HCT116 (cell line): ENCODE measurements around the gene ARID3A. TPM values are rescaled to one million over a fixed set of nuclear protein-coding genes. Genes with fewer than 3 reads are reported as not detected.
A peak's percentile ranks its signal among the peaks of the same experiment; 100 is the strongest.

Source experiments
- ATAC-seq: fragments of 200-7000 bp; cut with Tn5 transposase; 2 replicates; pipeline ENCODE4 v1.9.1; 2020; ENCODE audit warnings: mild to moderate bottlenecking, moderate library complexity
- BruUV-seq: library from RNA; stranded (reverse); fragments of 400-500 nt; replicated peaks from 2 replicates; lab custom pipeline; 2021; lab: Mats Ljungman, UMichigan
- CTCF ChIA-PET: fragments of 300-600 bp; sonication (Branson Sonifier 250); formaldehyde crosslinking; loops from one replicate; lab custom pipeline; 2021; ENCODE audit warnings: antibody characterized with exemption; lab: Charles Lee
- POLR2A ChIA-PET: fragments of 300-600, 350-600 bp; sonication (Branson Sonifier 250); formaldehyde crosslinking; loops from one replicate; lab custom pipeline; 2021; ENCODE audit warnings: antibody characterized with exemption; lab: Charles Lee
- RAD21 ChIA-PET, 2 experiments: fragments of 300-600 bp; sonication (Branson Sonifier 250); formaldehyde crosslinking; loops; one replicate each; lab custom pipeline; 2023; ENCODE audit warnings: low total read pairs in 2 of 2; ENCODE audit not compliant: uncharacterized antibody in 2 of 2, unreplicated experiment in 2 of 2, low non-redundant PET in 1 of 2; lab: Charles Lee
- DNase-seq: peaks from one replicate; pipeline ENCODE4 v3.0.0-alpha.2; 2010; ENCODE audit warnings: low read depth, low spot score
- H2AFZ ChIP-seq: fragments of 200-600 bp; shearing (Covaris generic), sonication (generic); 2 replicates; pipeline ENCODE4 v1.6.1; 2017; ENCODE audit warnings: low read depth, mixed run types, mixed read lengths, antibody characterized with exemption, low read length; ENCODE audit not compliant: poor library complexity, severe bottlenecking
- H3K27ac ChIP-seq: 2 replicates; pipeline ENCODE4 v1.5.1; 2012; ENCODE audit warnings: low read depth, low read length
- H3K27me3 ChIP-seq: fragments of 200-600 bp; sonication (generic); 2 replicates; pipeline ENCODE4 v1.6.1; 2016; ENCODE audit warnings: mixed run types, low read length, mixed read lengths; ENCODE audit not compliant: insufficient read depth
- H3K36me3 ChIP-seq, 2 experiments: fragments of 200-500 bp in 1 of 2; fragments of 200-600 bp in 1 of 2; sonication (Bioruptor generic) in 1 of 2; sonication (generic) in 1 of 2; 2 replicates each; pipeline versions ENCODE4 v1.5.1 to v1.6.1; 2014 to 2016; ENCODE audit warnings: low read length in 2 of 2, inconsistent platforms in 1 of 2, mixed read lengths in 1 of 2, mixed run types in 1 of 2; ENCODE audit not compliant: insufficient read depth in 2 of 2, control insufficient read depth in 1 of 2
- H3K4me1 ChIP-seq, 2 experiments: fragments of 200-600 bp in 1 of 2; sonication (generic) in 1 of 2; 2 replicates each; pipeline versions ENCODE4 v1.5.1 to v1.6.1; 2012 to 2017; ENCODE audit warnings: low read length in 2 of 2, inconsistent platforms in 1 of 2, mild to moderate bottlenecking in 1 of 2, mixed read lengths in 1 of 2, mixed run types in 1 of 2, moderate library complexity in 1 of 2; ENCODE audit not compliant: insufficient read depth in 2 of 2, control insufficient read depth in 1 of 2
- H3K4me2 ChIP-seq: fragments of 200-600 bp; sonication (generic); 2 replicates; pipeline ENCODE4 v1.6.1; 2017; ENCODE audit warnings: mixed run types, low read length, mixed read lengths
- H3K4me3 ChIP-seq, 2 experiments: fragments of 200-600 bp in 1 of 2; sonication (generic) in 1 of 2; replicated peaks in 1 of 2; 2 replicates each; pipeline ENCODE4 v1.5.1; 2011 to 2016; ENCODE audit warnings: low read length in 2 of 2, control low read depth in 1 of 2, low read depth in 1 of 2, mild to moderate bottlenecking in 1 of 2, mixed read lengths in 1 of 2, mixed run types in 1 of 2
- H3K79me2 ChIP-seq: fragments of 200-600 bp; sonication (generic); 2 replicates; pipeline ENCODE4 v1.6.1; 2017; ENCODE audit warnings: mild to moderate bottlenecking, mixed run types, low read length, moderate library complexity, mixed read lengths; ENCODE audit not compliant: insufficient read depth
- H3K9ac ChIP-seq: fragments of 200-600 bp; sonication (generic); 2 replicates; pipeline ENCODE4 v1.6.1; 2016; ENCODE audit warnings: low read length, mixed read lengths
- H3K9me2 ChIP-seq: fragments of 200-600 bp; sonication (generic), shearing (Covaris generic); 2 replicates; pipeline ENCODE4 v1.6.1; 2017; ENCODE audit warnings: mixed run types, mild to moderate bottlenecking, moderate library complexity; ENCODE audit not compliant: insufficient read depth
- H3K9me3 ChIP-seq, 2 experiments: fragments of 200-500 bp in 1 of 2; fragments of 200-600 bp in 1 of 2; sonication (Bioruptor generic) in 1 of 2; sonication (generic) in 1 of 2; 2 replicates each; pipeline ENCODE4 v1.6.1; 2014 to 2017; ENCODE audit warnings: low read length in 2 of 2, mixed read lengths in 2 of 2, inconsistent platforms in 1 of 2, low read depth in 1 of 2, mild to moderate bottlenecking in 1 of 2, mixed run types in 1 of 2, moderate library complexity in 1 of 2; ENCODE audit not compliant: control insufficient read depth in 1 of 2, insufficient read depth in 1 of 2
- H4K20me1 ChIP-seq: fragments of 200-600 bp; sonication (generic), shearing (Covaris generic); 2 replicates; pipeline ENCODE4 v1.6.1; 2017; ENCODE audit warnings: mixed run types, mild to moderate bottlenecking, moderate library complexity; ENCODE audit not compliant: insufficient read depth
- CEBPB ChIP-seq: IDR thresholded peaks from 2 replicates; pipeline ENCODE4 v1.6.1; 2012; ENCODE audit warnings: low read depth
- CTCF ChIP-seq, 3 experiments: fragments of 200-600 bp in 1 of 3; sonication (generic) in 1 of 3; IDR thresholded peaks in 2 of 3; conservative IDR thresholded peaks in 1 of 3; 2 replicates each; pipeline ENCODE4 v1.5.1; 2012 to 2017; ENCODE audit warnings: low read depth in 2 of 3, low read length in 2 of 3, antibody characterized with exemption in 1 of 3, borderline replicate concordance in 1 of 3, control low read depth in 1 of 3, mild to moderate bottlenecking in 1 of 3, mixed read lengths in 1 of 3, mixed run types in 1 of 3, moderate library complexity in 1 of 3; ENCODE audit not compliant: insufficient read depth in 1 of 3
- ELF1 ChIP-seq: IDR thresholded peaks from 2 replicates; pipeline ENCODE4 v1.6.1; 2012; ENCODE audit warnings: low read depth, borderline replicate concordance
- EZH2 ChIP-seq: fragments of 200-600 bp; sonication (generic); IDR thresholded peaks from 2 replicates; pipeline ENCODE4 v1.6.1; 2017; ENCODE audit warnings: antibody characterized with exemption, mixed run types
- EZH2phosphoT487 ChIP-seq: fragments of 200-600 bp; IDR thresholded peaks from 2 replicates; pipeline ENCODE4 v1.6.1; 2018; ENCODE audit warnings: antibody characterized with exemption, borderline replicate concordance
- FOSL1 ChIP-seq: IDR thresholded peaks from 2 replicates; pipeline ENCODE4 v1.6.1; 2012; ENCODE audit warnings: low read depth
- JUND ChIP-seq: IDR thresholded peaks from 2 replicates; pipeline ENCODE4 v1.6.1; 2012
- POLR2A ChIP-seq: IDR thresholded peaks from 2 replicates; pipeline ENCODE4 v1.7.0; 2011; ENCODE audit warnings: borderline replicate concordance; ENCODE audit not compliant: insufficient read depth, insufficient read length; ENCODE audit errors: extremely low read depth
- POLR2AphosphoS5 ChIP-seq: IDR thresholded peaks from 2 replicates; pipeline ENCODE4 v1.6.1; 2011; ENCODE audit warnings: mild to moderate bottlenecking, low read depth, low read length, moderate library complexity
- SP1 ChIP-seq: IDR thresholded peaks from 2 replicates; pipeline ENCODE4 v1.6.1; 2012; ENCODE audit warnings: low read depth
- YY1 ChIP-seq: IDR thresholded peaks from 2 replicates; pipeline ENCODE4 v1.6.1; 2011; ENCODE audit warnings: low read length, low read depth, moderate library complexity, mild to moderate bottlenecking; ENCODE audit not compliant: insufficient replicate concordance; ENCODE audit errors: extremely low read depth
- ZBTB33 ChIP-seq: IDR thresholded peaks from 2 replicates; pipeline ENCODE4 v1.6.1; 2011; ENCODE audit warnings: mild to moderate bottlenecking, low read length, moderate library complexity; ENCODE audit not compliant: insufficient replicate concordance; ENCODE audit errors: extremely low read depth
- intact Hi-C: fragments of 100-400 bp; cut with micrococcal nuclease; formaldehyde crosslinking; loops from 2 replicates; pipeline ENCODE4 v1.10.0; 2022
- total RNA-seq: library from RNA; stranded (reverse); gene quantifications from one replicate; pipeline ENCODE4 v1.2.1, GENCODE V29; 2021; ENCODE audit not compliant: unreplicated experiment
- TF ChIP-seq, protein P1 (sequence below): IDR thresholded peaks from 2 replicates; pipeline ENCODE4 v1.6.1; 2012

Gene ARID3A
- total RNA-seq, 1 experiment from 2014 or later = 21.8 TPM

- no peak for ATAC-seq
- Histone ChIP-seq H3K9me3 (no peaks in the 10 kb centered on the region), H3K27me3 (no peaks in the 10 kb centered on the region), H2AFZ (no peak overlapping the region), H3K4me2 (no peak overlapping the region), H3K4me3 (no peak overlapping the region), H3K9me2 (no peaks in the 10 kb centered on the region), H4K20me1 (no peaks in the 10 kb centered on the region), H3K9ac (no peak overlapping the region), H3K4me1 (peaks cover 13 to 25% of the 10 kb centered on the region in 2 experiments), H3K27ac (no peak overlapping the region), H3K79me2 (peaks cover 12% of the 10 kb centered on the region; the same call in 1 of the 2 replicates), H3K36me3 (peaks cover 9 to 19% of the 10 kb centered on the region in 2 experiments; a peak in 3 of 4 replicates)
- intact Hi-C loops = no loop called here
- POLR2A ChIA-PET = interaction anchor here (0.6 kb wide), 1 partner anchor 567 kb away, joined by 4 read pairs; no protein-coding TSS in a partner anchor
- CTCF ChIA-PET = no interaction called here
- RAD21 ChIA-PET = no interaction called here
- TF ChIP-seq ZBTB33 (no peak), EZH2 (no peak), YY1 (no peak), ELF1 (no peak), POLR2AphosphoS5 (no peak), POLR2A (no peak), SP1 (no peak), FOSL1 (no peak), CTCF (IDR thresholded peaks at IDR 0.05 in 2 of 3, conservative IDR thresholded peaks at IDR 0.05 in 1 of 3; ENCODE audit: borderline replicate concordance in 1 of 3, insufficient read depth in 1 of 3, low read depth in 2 of 3, low read length in 2 of 3) (no peak), CEBPB (no peak), EZH2phosphoT487 (no peak), JUND (no peak)
- TF ChIP-seq, protein P1, sequence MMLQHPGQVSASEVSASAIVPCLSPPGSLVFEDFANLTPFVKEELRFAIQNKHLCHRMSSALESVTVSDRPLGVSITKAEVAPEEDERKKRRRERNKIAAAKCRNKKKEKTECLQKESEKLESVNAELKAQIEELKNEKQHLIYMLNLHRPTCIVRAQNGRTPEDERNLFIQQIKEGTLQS = no peak
- TSS peak; percentile 31 for BruUV-seq
- DNase-seq = no peak
These were observed 37.1 kb upstream of the ARID3A start for GRCh38 chr19:888581-889385.
